ENCODE measurements around the gene GP9.

GRCh38 chr3:129085165-129085715 is 24.7 kb downstream of the GP9 start:
- TF ChIP-seq CTCF (IDR thresholded peaks at IDR 0.05) (no peak), POLR2A (IDR thresholded peaks at IDR 0.05) (no peak)
